Aortic smooth muscle cell (primary cell): Measurements from ENCODE around the gene HIBCH. TPM values are rescaled to one million over a fixed set of nuclear protein-coding genes. Genes with fewer than 3 reads are reported as not detected.

Experiments used
- total RNA-seq: library from RNA; depleted of rRNA; stranded (reverse); fragments of >200 nt; gene quantifications from 2 replicates; pipeline ENCODE4 v1.2.3, GENCODE V29; 2014

HIBCH gene
- 19.3 and 24.5 TPM in 2 replicates for total RNA-seq

GRCh38 chr2:190319555-190320498 lies at the start of gene HIBCH:
Gene HIBCH, minus strand, starts transcription at chr2:190319826. Its CDS starts 76 bp downstream, at chr2:190319750.

GRCh38 chr2:190343536-190344275 lies 24.1 kb upstream of the HIBCH start, which contains the start of gene INPP1:
Gene INPP1, plus strand, starts transcription at chr2:190343589. Its CDS starts 16,514 bp downstream, at chr2:190360103.

Other genes starting within 250 kb of the HIBCH start
- 9.3 and 11.0 TPM in 2 replicates for gene INPP1, start 23.8 kb upstream of the HIBCH start, total RNA-seq
- gene MFSD6, start 88.5 kb upstream of the HIBCH start, total RNA-seq = 12.2 and 19.0 TPM in 2 replicates
- gene NEMP2, start 214.9 kb upstream of the HIBCH start, total RNA-seq = 4.5 and 4.6 TPM in 2 replicates